EL (cell line): Measurements from ENCODE around the gene OR5V1.
"Not testable (repeated sequence)": the region's sequence is repeated elsewhere in the genome, so short reads cannot be mapped to it uniquely, and the experiment has no call there.

ENCODE experiments used
- DNase-seq: peaks from one replicate; pipeline ENCODE4 v3.0.0-alpha.2; 2016

Gene OR5V1

GRCh38 chr6:29368765-29369164 is at the start of gene OR5V1:
OR5V1 (minus strand) TSS chr6:29368865; CDS start chr6:29356195, 12,670 bp downstream.
- no peak for DNase-seq

GRCh38 chr6:29414588-29414987 is 45.9 kb upstream of the OR5V1 start, which contains the start of gene OR12D1:
OR12D1 (plus strand) TSS chr6:29414928.
- DNase-seq = peak; percentile 21

GRCh38 chr6:29403801-29404200 is 35.1 kb upstream of the OR5V1 start:
- DNase-seq = no peak

- no peak for DNase-seq
Measured at GRCh38 chr6:29399525-29399924, 30.9 kb upstream of the OR5V1 start.

- DNase-seq = no peak
Measured at GRCh38 chr6:29395331-29395730, 26.7 kb upstream of the OR5V1 start, which contains the start of gene OR12D2. OR12D2 (plus strand) TSS chr6:29395631; CDS start chr6:29396700, 1,069 bp downstream.

- DNase-seq = no peak
Measured at GRCh38 chr6:29388533-29388932, 19.9 kb upstream of the OR5V1 start.

GRCh38 chr6:29376003-29376402 is 7.3 kb upstream of the OR5V1 start:
- peak; percentile 38 for DNase-seq

- DNase-seq = no peak
Measured at GRCh38 chr6:29375191-29375590, 6.5 kb upstream of the OR5V1 start, which contains the start of gene OR12D3. OR12D3 (minus strand) TSS chr6:29375291; CDS start chr6:29375287, 4 bp downstream.

- no peak for DNase-seq
Measured at GRCh38 chr6:29355603-29356002, 13.1 kb downstream of the OR5V1 start.

GRCh38 chr6:29354980-29355379 is 13.7 kb downstream of the OR5V1 start:
- DNase-seq = no peak

- DNase-seq = not testable (repeated sequence)
Measured at GRCh38 chr6:29349348-29349747, 19.3 kb downstream of the OR5V1 start.

GRCh38 chr6:29345380-29345779 is 23.3 kb downstream of the OR5V1 start:
- DNase-seq = no peak

- DNase-seq = no peak
Measured at GRCh38 chr6:29336269-29336668, 32.4 kb downstream of the OR5V1 start.

GRCh38 chr6:29332676-29333075 is 36.0 kb downstream of the OR5V1 start:
- DNase-seq = no peak

GRCh38 chr6:29325777-29326176 is 42.9 kb downstream of the OR5V1 start:
- no peak for DNase-seq

- not testable (repeated sequence) for DNase-seq
Measured at GRCh38 chr6:29323332-29323731, 45.3 kb downstream of the OR5V1 start.

GRCh38 chr6:29319931-29320330 is 48.7 kb downstream of the OR5V1 start:
- DNase-seq = no peak
